B cell (primary cell): ENCODE data around the gene SPSB1. TPM values are rescaled to one million over a fixed set of nuclear protein-coding genes. Genes with fewer than 3 reads are reported as not detected.

Experiments used
- ATAC-seq: fragments of 200-7000 bp; cut with Tn5 transposase; one replicate; pipeline ENCODE4 v1.10.0; 2021; ENCODE audit warnings: low read depth, mild to moderate bottlenecking, moderate number of reproducible peaks, moderate library complexity
- CTCF ChIA-PET: fragments of 350-600 bp; sonication (Branson Sonifier 250); formaldehyde crosslinking; loops from one replicate; lab custom pipeline; 2021; ENCODE audit warnings: antibody characterized with exemption, inconsistent platforms; lab: Charles Lee
- POLR2A ChIA-PET: fragments of 350-600 bp; sonication (Branson Sonifier 250); formaldehyde crosslinking; loops from one replicate; lab custom pipeline; 2021; ENCODE audit warnings: antibody characterized with exemption; lab: Charles Lee
- DNase-seq: peaks from one replicate; pipeline ENCODE4 v3.0.0; 2013
- H2AFZ ChIP-seq: 2 replicates; pipeline ENCODE4 v1.6.1; 2012; ENCODE audit warnings: mild to moderate bottlenecking, low read depth, low read length; ENCODE audit not compliant: insufficient read depth, poor library complexity, severe bottlenecking
- H3K27ac ChIP-seq, 2 donors: 1 replicate in 1 of 2; 2 replicates in 1 of 2; pipeline ENCODE4 v1.5.1; 2012 to 2013; ENCODE audit warnings: low read length in 2 of 2, mild to moderate bottlenecking in 2 of 2, moderate library complexity in 1 of 2
- H3K27me3 ChIP-seq, 4 experiments: fragments of 200-600 bp in 1 of 4; sonication (generic) in 1 of 4; replicated peaks in 1 of 4; 1 replicate in 2 of 4; 2 replicates in 2 of 4; pipeline versions ENCODE4 v1.6.1 to v1.7.0; 2013 to 2016; ENCODE audit warnings: low read length in 3 of 4, mild to moderate bottlenecking in 2 of 4, mixed read lengths in 1 of 4, moderate library complexity in 1 of 4; ENCODE audit not compliant: insufficient read depth in 4 of 4, control insufficient read depth in 3 of 4; ENCODE audit errors: control extremely low read depth in 1 of 4
- H3K36me3 ChIP-seq, 2 experiments: replicated peaks in 1 of 2; 1 replicate in 1 of 2; 2 replicates in 1 of 2; pipeline versions ENCODE4 v1.6.1 to v1.7.1; 2013; ENCODE audit warnings: low read length in 1 of 2; ENCODE audit not compliant: insufficient read depth in 2 of 2, control insufficient read depth in 1 of 2; ENCODE audit errors: control extremely low read depth in 1 of 2, extremely low read depth in 1 of 2
- H3K4me1 ChIP-seq, 2 donors: fragments of 200-600 bp in 1 of 2; sonication (generic) in 1 of 2; 1 replicate in 1 of 2; 2 replicates in 1 of 2; pipeline versions ENCODE4 v1.5.1 to v1.6.1; 2013 to 2017; ENCODE audit warnings: low read length in 2 of 2; ENCODE audit not compliant: control insufficient read depth in 2 of 2, insufficient read depth in 2 of 2
- H3K4me2 ChIP-seq: replicated peaks from 2 replicates; pipeline ENCODE3; 2012; ENCODE audit warnings: mild to moderate bottlenecking, low read depth, low read length; ENCODE audit not compliant: poor library complexity, severe bottlenecking
- H3K4me3 ChIP-seq, 5 experiments: fragments of 200-600 bp in 1 of 5; sonication (generic) in 1 of 5; 1 replicate in 3 of 5; 2 replicates in 2 of 5; pipeline versions ENCODE4 v1.5.1 to v1.7.0; 2011 to 2016; ENCODE audit warnings: low read length in 4 of 5, mild to moderate bottlenecking in 4 of 5, low read depth in 2 of 5, control low read depth in 1 of 5, moderate library complexity in 1 of 5; ENCODE audit not compliant: insufficient read depth in 1 of 5; ENCODE audit errors: control extremely low read depth in 1 of 5, extremely low read depth in 1 of 5
- H3K79me2 ChIP-seq: fragments of 200-600 bp; sonication (generic); one replicate; pipeline ENCODE4 v1.6.0; 2016; ENCODE audit warnings: low read length; ENCODE audit not compliant: control insufficient read depth, insufficient read depth
- H3K9ac ChIP-seq: fragments of 200-600 bp; sonication (generic); 2 replicates; pipeline ENCODE4 v1.6.1; 2017; ENCODE audit warnings: mild to moderate bottlenecking, low read length, moderate library complexity
- H3K9me3 ChIP-seq, 3 donors: one replicate each; pipeline versions ENCODE4 v1.6.1 to v1.7.1; 2013; ENCODE audit warnings: low read length in 2 of 3; ENCODE audit not compliant: control insufficient read depth in 2 of 3, insufficient read depth in 1 of 3; ENCODE audit errors: control extremely low read depth in 1 of 3
- H4K20me1 ChIP-seq: 2 replicates; pipeline ENCODE4 v1.6.0; 2012; ENCODE audit warnings: mild to moderate bottlenecking, low read length; ENCODE audit not compliant: insufficient read depth, control insufficient read depth, poor library complexity, severe bottlenecking
- H3K27ac Mint-ChIP-seq: one replicate; pipeline ENCODE4 v1.8.0; 2021; ENCODE audit warnings: mixed read lengths
- H3K27me3 Mint-ChIP-seq: one replicate; pipeline ENCODE4 v1.8.0; 2021; ENCODE audit warnings: mixed read lengths
- H3K4me1 Mint-ChIP-seq: one replicate; pipeline ENCODE4 v1.8.0; 2021; ENCODE audit warnings: mixed read lengths
- H3K4me3 Mint-ChIP-seq: one replicate; pipeline ENCODE4 v1.8.0; 2021; ENCODE audit warnings: mixed read lengths
- H3K9me3 Mint-ChIP-seq: one replicate; pipeline ENCODE4 v1.8.0; 2022; ENCODE audit warnings: mixed read lengths; ENCODE audit not compliant: insufficient read depth
- CTCF ChIP-seq: fragments of 200-600 bp; IDR thresholded peaks from one replicate; pipeline ENCODE4 v1.8.0; 2022; ENCODE audit warnings: antibody characterized with exemption, mild to moderate bottlenecking
- EZH2 ChIP-seq: IDR thresholded peaks from 2 replicates; pipeline ENCODE4 v1.6.1; 2012; ENCODE audit warnings: borderline replicate concordance, low read depth, mild to moderate bottlenecking, moderate library complexity, low read length; ENCODE audit not compliant: insufficient read depth, poor library complexity, severe bottlenecking
- WGBS: methylation state at CpG from one replicate; pipeline ENCODE4 v1.1.5; 2013; ENCODE audit warnings: missing lambda C conversion rate; ENCODE audit not compliant: insufficient coverage; 5-methylcytosine and 5-hydroxymethylcytosine counted together
- intact Hi-C: fragments of 100-400 bp; cut with micrococcal nuclease; formaldehyde crosslinking; loops from one replicate; pipeline ENCODE4 v1.10.0; 2022
- polyA plus RNA-seq: library from polyadenylated mRNA; depleted of rRNA; stranded (reverse); fragments of >200 nt; gene quantifications from 2 replicates; pipeline ENCODE4 v1.2.3, GENCODE V29; 2012
- total RNA-seq, 2 donors: library from RNA; stranded (reverse); fragments of 120-200 nt in 1 of 2; gene quantifications; 1 replicate in 1 of 2; 2 replicates in 1 of 2; pipeline versions ENCODE4 v1.2.3 to v1.2.4, GENCODE V29; 2013 to 2022

The SPSB1 gene
- total and polyA plus RNA-seq, 2 donors (not counting 1 experiment from before 2014, with no cell fraction given), result 1.7 to 9.4 TPM

- peaks cover 0 to 8% (median 0%) of the 10 kb centered on the region in 4 experiments for H3K27me3 ChIP-seq
- H3K9me3 ChIP-seq, result peaks cover 0 to 27% (median 11%) of the 10 kb centered on the region in 3 donors
- TF ChIP-seq CTCF (no peak), EZH2 (no peak)
- H3K9ac ChIP-seq, result no peak overlapping the region
- 67% methylated on average over 6 of the region's 6 CpGs for WGBS
- H3K4me1 ChIP-seq, result peaks cover 0 to 13% of the 10 kb centered on the region in 2 donors
- intact Hi-C loops, result no loop called here
- H3K27me3 Mint-ChIP-seq, result peaks cover 2% of the 10 kb centered on the region
- no peak for DNase-seq
- peaks cover 13% of the 10 kb centered on the region for H3K9me3 Mint-ChIP-seq
- H4K20me1 ChIP-seq, result no peaks in the 10 kb centered on the region
- no peak overlapping the region for H3K4me3 ChIP-seq
- ChIA-PET POLR2A (no interaction called here), CTCF (interaction anchor here (1.0 to 6.2 kb wide), 3 partner anchors 20 to 170 kb away, joined by 3 to 352 read pairs (median 38); no protein-coding TSS in a partner anchor)
- H3K4me3 Mint-ChIP-seq, result no peak overlapping the region
- H3K79me2 ChIP-seq, result no peaks in the 10 kb centered on the region
- no peak overlapping the region for H3K27ac Mint-ChIP-seq
- H3K4me2 ChIP-seq, result no peak overlapping the region
- peaks cover 10% of the 10 kb centered on the region for H3K4me1 Mint-ChIP-seq
- ATAC-seq, result no peak
- no peak overlapping the region for H2AFZ ChIP-seq
- H3K27ac ChIP-seq, result no peak overlapping the region
- no peaks in the 10 kb centered on the region for H3K36me3 ChIP-seq
Measured at GRCh38 chr1:9286556-9286955, 6.1 kb upstream of the SPSB1 start.

- 100% methylated on average over 2 of the region's 6 CpGs for WGBS
- H3K4me1 Mint-ChIP-seq, result peaks cover 6% of the 10 kb centered on the region
- CTCF ChIA-PET, result interaction anchor here (0.6 to 6.2 kb wide), 47 partner anchors 8 to 579 kb away, joined by 3 to 352 read pairs (median 4); partner anchors contain the start of gene H6PD
- Histone ChIP-seq H3K4me2 (no peak overlapping the region), H3K27ac (no peak overlapping the region), H3K36me3 (no peaks in the 10 kb centered on the region), H3K79me2 (peaks cover 7% of the 10 kb centered on the region), H3K9me3 (peaks cover 0 to 23% (median 11%) of the 10 kb centered on the region in 3 donors), H3K4me1 (peaks cover 5 to 16% of the 10 kb centered on the region in 2 donors), H3K4me3 (no peak overlapping the region), H4K20me1 (no peaks in the 10 kb centered on the region), H3K27me3 (no peaks in the 10 kb centered on the region), H3K9ac (no peak overlapping the region), H2AFZ (no peak overlapping the region)
- peak; percentile 86 for DNase-seq
- no peak overlapping the region for H3K4me3 Mint-ChIP-seq
- TF ChIP-seq EZH2 (no peak), CTCF (peak; percentile 96)
- H3K27me3 Mint-ChIP-seq, result peaks cover 2% of the 10 kb centered on the region
- H3K27ac Mint-ChIP-seq, result no peak overlapping the region
- peaks cover 13% of the 10 kb centered on the region for H3K9me3 Mint-ChIP-seq
- intact Hi-C loops, result loop anchor here (1.0 kb wide), 2 partner anchors 55 to 206 kb away; partner anchors contain the start of gene H6PD
- ATAC-seq, result no peak
- POLR2A ChIA-PET, result interaction anchor here (1.0 to 2.2 kb wide), 5 partner anchors 137 to 202 kb away, joined by 3 to 9 read pairs (median 3); no protein-coding TSS in a partner anchor
Measured at GRCh38 chr1:9289090-9289534, 3.6 kb upstream of the SPSB1 start.
